LNCAP (cell line): ENCODE results near the gene ASCL2.

ENCODE experiments used
- TF ChIP-seq, protein P1 (sequence below): fragments of 450-650 bp; IDR thresholded peaks from 2 replicates; pipeline ENCODE4 v1.5.1; 2017; ENCODE audit warnings: mild to moderate bottlenecking

The ASCL2 gene

GRCh38 chr11:2297623-2298030 is 27.2 kb upstream of the ASCL2 start:
- TF ChIP-seq, protein P1, sequence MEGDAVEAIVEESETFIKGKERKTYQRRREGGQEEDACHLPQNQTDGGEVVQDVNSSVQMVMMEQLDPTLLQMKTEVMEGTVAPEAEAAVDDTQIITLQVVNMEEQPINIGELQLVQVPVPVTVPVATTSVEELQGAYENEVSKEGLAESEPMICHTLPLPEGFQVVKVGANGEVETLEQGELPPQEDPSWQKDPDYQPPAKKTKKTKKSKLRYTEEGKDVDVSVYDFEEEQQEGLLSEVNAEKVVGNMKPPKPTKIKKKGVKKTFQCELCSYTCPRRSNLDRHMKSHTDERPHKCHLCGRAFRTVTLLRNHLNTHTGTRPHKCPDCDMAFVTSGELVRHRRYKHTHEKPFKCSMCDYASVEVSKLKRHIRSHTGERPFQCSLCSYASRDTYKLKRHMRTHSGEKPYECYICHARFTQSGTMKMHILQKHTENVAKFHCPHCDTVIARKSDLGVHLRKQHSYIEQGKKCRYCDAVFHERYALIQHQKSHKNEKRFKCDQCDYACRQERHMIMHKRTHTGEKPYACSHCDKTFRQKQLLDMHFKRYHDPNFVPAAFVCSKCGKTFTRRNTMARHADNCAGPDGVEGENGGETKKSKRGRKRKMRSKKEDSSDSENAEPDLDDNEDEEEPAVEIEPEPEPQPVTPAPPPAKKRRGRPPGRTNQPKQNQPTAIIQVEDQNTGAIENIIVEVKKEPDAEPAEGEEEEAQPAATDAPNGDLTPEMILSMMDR = no peak

DNA sequence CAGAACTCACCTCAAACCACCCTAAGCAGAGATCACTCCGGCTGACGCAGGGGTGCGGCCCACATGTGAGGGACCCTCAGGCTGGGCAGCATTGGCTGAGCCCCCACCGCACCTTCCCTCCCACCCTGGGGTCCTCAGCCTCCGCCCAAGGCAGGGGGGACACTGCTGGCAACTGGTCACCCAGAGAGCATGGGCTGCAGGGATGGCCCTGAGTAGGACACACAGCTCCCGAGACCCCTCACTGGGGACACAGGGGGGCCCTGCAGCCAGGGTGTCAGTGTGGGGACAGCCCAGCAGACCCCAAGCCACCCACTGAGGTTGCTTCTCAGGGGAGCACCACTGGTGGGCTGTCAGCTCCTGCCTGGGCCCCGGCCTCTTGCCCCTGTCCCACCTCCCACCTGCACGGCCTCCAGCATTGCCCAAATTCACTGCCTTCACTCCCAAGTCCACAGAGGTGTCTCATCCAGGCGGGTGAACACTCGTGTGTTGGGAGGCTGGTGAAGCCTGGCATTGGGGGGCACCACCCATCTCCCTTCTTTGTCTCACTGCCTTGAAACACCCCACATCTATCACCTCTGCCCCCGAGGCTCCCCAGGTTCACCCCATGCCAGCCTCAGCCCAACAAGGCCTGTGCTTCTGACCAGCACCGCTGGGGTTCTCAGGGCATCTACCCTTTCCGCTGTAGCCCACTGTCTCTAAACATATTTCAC is 26.7 kb upstream of the ASCL2 start:
- TF ChIP-seq, protein P1 = no peak

DNA sequence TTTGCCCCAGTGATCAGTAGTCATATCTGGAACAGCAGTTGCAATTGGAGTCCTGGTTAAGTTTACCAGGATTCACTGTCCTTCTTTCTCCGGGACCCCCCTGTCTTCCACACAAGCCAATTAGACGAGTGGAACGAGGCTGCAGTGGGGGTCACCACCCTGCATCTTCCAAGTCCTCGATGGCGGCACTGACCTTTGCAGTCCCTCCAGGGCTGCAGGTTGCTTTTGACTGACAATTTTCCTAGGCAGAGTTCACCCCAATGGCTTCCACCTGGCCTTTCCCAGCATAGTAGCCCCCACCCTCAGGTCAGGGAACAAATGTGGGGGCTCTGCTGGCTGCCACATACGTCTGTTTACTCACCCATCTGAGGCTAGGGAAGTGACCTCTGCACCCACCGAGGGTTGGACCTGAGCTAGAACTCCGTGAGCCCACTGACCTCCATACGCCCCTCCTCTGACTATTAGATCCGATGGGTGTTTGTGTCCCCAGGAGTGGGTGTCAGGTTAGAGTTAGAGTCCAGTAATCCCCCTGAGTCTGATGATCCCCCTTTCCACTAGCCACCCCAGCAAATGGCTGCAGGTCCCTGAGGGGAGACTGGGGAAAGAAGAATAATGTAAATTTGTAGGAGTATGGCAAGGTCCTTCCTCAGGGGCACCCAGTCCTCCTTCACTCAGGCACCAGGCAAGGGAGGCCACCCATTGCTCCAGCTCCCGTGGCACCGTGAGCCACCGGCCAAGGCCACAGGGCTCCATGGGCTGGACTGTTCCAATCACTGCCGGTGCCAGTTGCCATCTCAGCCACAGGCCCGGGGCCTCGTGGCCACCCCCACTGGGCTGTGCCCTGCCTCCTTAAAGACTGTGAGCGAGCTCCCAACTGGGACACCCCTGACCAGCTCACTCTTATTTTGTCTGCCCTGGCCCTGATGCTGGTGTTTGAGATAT is 25.9 kb upstream of the ASCL2 start:
- TF ChIP-seq, protein P1 = no peak

GRCh38 chr11:2294926-2295290 is 24.5 kb upstream of the ASCL2 start:
- TF ChIP-seq, protein P1 = no peak

DNA sequence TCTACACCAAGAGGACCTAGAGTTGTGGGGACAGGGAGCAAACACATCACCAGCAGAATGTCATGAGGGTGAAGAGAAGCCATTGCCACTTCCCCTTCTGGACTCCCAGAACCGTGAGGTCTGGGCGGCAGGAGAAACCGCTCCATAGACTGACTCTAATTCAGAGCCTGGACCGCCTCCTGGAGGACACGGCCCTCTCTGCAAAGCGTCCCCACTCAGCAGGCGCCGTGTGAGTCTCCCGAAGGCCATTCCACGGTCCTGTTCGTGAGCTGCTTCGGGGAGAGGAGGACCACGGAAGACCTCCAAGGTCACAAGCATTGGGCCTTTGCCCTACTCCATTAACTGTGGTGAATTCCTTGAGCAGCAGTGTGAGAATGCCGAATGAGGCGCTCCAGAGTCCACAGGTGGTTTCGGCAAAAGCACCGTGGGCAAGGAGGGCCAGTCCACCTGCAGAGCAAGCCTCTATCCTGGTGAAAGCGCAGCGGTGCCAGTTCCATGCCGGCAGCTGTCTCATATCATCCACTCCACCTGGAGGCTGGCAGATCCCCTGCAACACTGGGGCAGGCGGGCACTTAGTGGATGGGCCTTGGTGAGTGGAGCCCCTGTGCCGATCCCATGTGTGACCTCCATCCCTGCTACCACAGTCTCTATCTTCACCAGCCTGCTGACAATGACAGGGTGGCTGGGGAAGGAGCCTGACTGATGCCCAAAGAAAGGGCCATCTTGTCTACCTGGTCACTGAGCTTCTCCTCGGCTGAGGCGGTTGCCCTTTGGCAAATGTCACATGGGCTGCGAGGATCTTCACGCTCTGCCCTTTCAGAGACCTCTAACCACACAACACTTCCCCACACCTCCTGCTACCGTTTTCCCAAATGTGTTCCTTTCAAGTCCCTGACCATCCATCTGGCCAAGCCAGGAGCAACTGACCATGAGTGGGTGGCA is 23.9 kb upstream of the ASCL2 start:
- TF ChIP-seq, protein P1 = no peak

GRCh38 chr11:2293531-2293971 is 23.2 kb upstream of the ASCL2 start:
- TF ChIP-seq, protein P1 = no peak

GRCh38 chr11:2290351-2290841 is 20.0 kb upstream of the ASCL2 start:
- TF ChIP-seq, protein P1 = no peak
